DND-41 (cell line): ENCODE results near the gene PLXNA4.

Experiments
- ATAC-seq: fragments of 200-7000 bp; cut with Tn5 transposase; 3 replicates; pipeline ENCODE4 v1.9.1; 2021; ENCODE audit warnings: low read depth; ENCODE audit not compliant: insufficient read depth
- DNase-seq: peaks from one replicate; pipeline ENCODE4 v3.0.0-alpha.2; 2020
- H2AFZ ChIP-seq: 2 replicates; pipeline ENCODE4 v1.6.0; 2012; ENCODE audit warnings: low read depth, low read length
- H3K27ac ChIP-seq: 2 replicates; pipeline ENCODE4 v1.5.1; 2012; ENCODE audit warnings: low read length, inconsistent platforms
- H3K27me3 ChIP-seq: fragments of 200-600 bp; sonication (generic); 2 replicates; pipeline ENCODE4 v1.6.0; 2012; ENCODE audit warnings: low read length, mild to moderate bottlenecking, inconsistent platforms; ENCODE audit not compliant: insufficient read depth, poor library complexity
- H3K36me3 ChIP-seq: 2 replicates; pipeline ENCODE4 v1.5.1; 2012; ENCODE audit warnings: low read length, inconsistent platforms; ENCODE audit not compliant: insufficient read depth
- H3K4me1 ChIP-seq: 2 replicates; pipeline ENCODE4 v1.5.1; 2012; ENCODE audit warnings: mild to moderate bottlenecking, low read length; ENCODE audit not compliant: insufficient read depth
- H3K4me2 ChIP-seq: 2 replicates; pipeline ENCODE4 v1.6.0; 2012; ENCODE audit warnings: mild to moderate bottlenecking, moderate library complexity, low read length, inconsistent platforms; ENCODE audit not compliant: insufficient read depth
- H3K4me3 ChIP-seq, 2 experiments: fragments of 200-600 bp in 1 of 2; shearing (Covaris generic) in 1 of 2; 2 replicates each; pipeline ENCODE4 v1.5.1; 2012 to 2016; ENCODE audit warnings: inconsistent platforms in 2 of 2, low read length in 2 of 2, mild to moderate bottlenecking in 2 of 2, low read depth in 1 of 2, moderate library complexity in 1 of 2
- H3K79me2 ChIP-seq: 2 replicates; pipeline ENCODE4 v1.6.0; 2012; ENCODE audit warnings: low read length, inconsistent platforms; ENCODE audit not compliant: insufficient read depth
- H3K9ac ChIP-seq: 2 replicates; pipeline ENCODE4 v1.6.0; 2012; ENCODE audit warnings: low read depth, mild to moderate bottlenecking, inconsistent platforms, low read length, moderate library complexity
- H3K9me3 ChIP-seq: 2 replicates; pipeline ENCODE4 v1.5.1; 2012; ENCODE audit warnings: low read length, moderate library complexity, mild to moderate bottlenecking, inconsistent platforms; ENCODE audit not compliant: insufficient read depth, severe bottlenecking
- H4K20me1 ChIP-seq: 2 replicates; pipeline ENCODE4 v1.6.0; 2012; ENCODE audit warnings: low read length; ENCODE audit not compliant: insufficient read depth
- CTCF ChIP-seq: IDR thresholded peaks from 2 replicates; pipeline ENCODE4 v1.5.1; 2012; ENCODE audit warnings: borderline replicate concordance, low read length, moderate library complexity, mild to moderate bottlenecking; ENCODE audit not compliant: poor library complexity, severe bottlenecking; ENCODE audit errors: extremely low read depth
- EZH2 ChIP-seq: IDR thresholded peaks from 3 replicates; pipeline ENCODE4 v1.6.1; 2012; ENCODE audit warnings: borderline replicate concordance, low read depth, mild to moderate bottlenecking, moderate library complexity, low read length, inconsistent platforms; ENCODE audit not compliant: severe bottlenecking

The PLXNA4 gene

GRCh38 chr7:132440151-132440550 is 136.1 kb downstream of the PLXNA4 start:
- H3K27me3 ChIP-seq: peaks cover 7% of the 10 kb centered on the region
- H3K4me1 ChIP-seq: peaks cover 7% of the 10 kb centered on the region
- H3K4me3 ChIP-seq: no peak overlapping the region
- no peaks in the 10 kb centered on the region for H3K36me3 ChIP-seq
- no peak for DNase-seq
- H3K4me2 ChIP-seq: no peak overlapping the region
- H2AFZ ChIP-seq: no peak overlapping the region
- no peaks in the 10 kb centered on the region for H3K9me3 ChIP-seq
- H4K20me1 ChIP-seq: no peaks in the 10 kb centered on the region
- H3K27ac ChIP-seq: no peak overlapping the region
- H3K79me2 ChIP-seq: no peaks in the 10 kb centered on the region
- no peak overlapping the region for H3K9ac ChIP-seq
- TF ChIP-seq CTCF (no peak), EZH2 (no peak)
- no peak for ATAC-seq

GRCh38 chr7:132438926-132439325 is 137.3 kb downstream of the PLXNA4 start:
- TF ChIP-seq EZH2 (no peak), CTCF (no peak)

GRCh38 chr7:132437730-132438129 is 138.5 kb downstream of the PLXNA4 start:
- Histone ChIP-seq H3K27me3 (peaks cover 7% of the 10 kb centered on the region), H4K20me1 (no peaks in the 10 kb centered on the region), H3K79me2 (no peaks in the 10 kb centered on the region), H3K4me1 (peaks cover 7% of the 10 kb centered on the region), H2AFZ (peak overlapping the region; percentile 17; the same call in 1 of the 2 replicates), H3K9ac (no peak overlapping the region), H3K4me2 (peak overlapping the region; percentile 33; the same call in 1 of the 2 replicates), H3K9me3 (no peaks in the 10 kb centered on the region), H3K27ac (no peak overlapping the region), H3K4me3 (no peak overlapping the region), H3K36me3 (no peaks in the 10 kb centered on the region)
- DNase-seq (peak; percentile 35), ATAC-seq (peak; percentile 93)
- TF ChIP-seq EZH2: no peak
- no peak for TF ChIP-seq CTCF

More at GRCh38 chr7:132438926-132439325, 137.3 kb downstream of the PLXNA4 start:
- no peaks in the 10 kb centered on the region for H4K20me1 ChIP-seq
- no peak overlapping the region for H3K4me3 ChIP-seq
- H3K4me2 ChIP-seq: no peak overlapping the region
- DNase-seq (no peak), ATAC-seq (no peak)
- peaks cover 7% of the 10 kb centered on the region for H3K4me1 ChIP-seq
- no peaks in the 10 kb centered on the region for H3K9me3 ChIP-seq
- H3K27ac ChIP-seq: no peak overlapping the region
- no peak overlapping the region for H3K9ac ChIP-seq
- no peaks in the 10 kb centered on the region for H3K79me2 ChIP-seq
- no peaks in the 10 kb centered on the region for H3K36me3 ChIP-seq
- no peak overlapping the region for H2AFZ ChIP-seq
- H3K27me3 ChIP-seq: peaks cover 7% of the 10 kb centered on the region

- Histone ChIP-seq H3K27ac (no peak overlapping the region), H3K27me3 (peaks cover 3% of the 10 kb centered on the region), H3K9me3 (no peaks in the 10 kb centered on the region), H3K36me3 (no peaks in the 10 kb centered on the region), H3K4me2 (no peak overlapping the region), H3K9ac (no peak overlapping the region), H2AFZ (no peak overlapping the region), H4K20me1 (no peaks in the 10 kb centered on the region), H3K4me3 (no peak overlapping the region), H3K79me2 (no peaks in the 10 kb centered on the region), H3K4me1 (peaks cover 9% of the 10 kb centered on the region)
- DNase-seq (no peak), ATAC-seq (no peak)
- TF ChIP-seq CTCF: no peak
- TF ChIP-seq EZH2: no peak
Observed at GRCh38 chr7:132436121-132436520, 140.1 kb downstream of the PLXNA4 start.
